ENCODE data around the gene DNAJA2. TPM values are rescaled to one million over a fixed set of nuclear protein-coding genes. Genes with fewer than 3 reads are reported as not detected.

Gene DNAJA2
- total and polyA plus RNA-seq, 2 experiments from 2014 or later, result 73.3 to 89.4 TPM

DNA sequence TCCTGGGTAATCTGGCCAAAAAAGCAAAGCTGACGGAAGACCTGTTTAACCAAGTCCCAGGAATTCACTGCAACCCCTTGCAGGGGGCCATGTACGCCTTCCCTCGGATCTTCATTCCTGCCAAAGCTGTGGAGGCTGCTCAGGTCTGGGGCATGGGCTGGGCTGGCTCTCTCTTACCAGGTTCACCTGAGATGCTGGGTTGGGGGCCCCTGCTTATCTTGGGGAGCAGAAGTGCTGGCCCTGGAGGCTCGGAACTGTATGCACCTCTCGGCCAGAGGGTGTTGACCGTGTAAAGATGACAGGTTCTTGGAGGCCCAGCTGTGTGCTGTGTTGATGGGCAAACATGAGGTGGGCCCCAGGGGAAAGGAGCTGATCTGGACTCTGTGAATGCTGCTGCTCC is 49.1 kb downstream of the DNAJA2 start:
- Histone ChIP-seq H3K79me2 (ENCODE audit: insufficient read depth) (no peaks in the 10 kb centered on the region), H4K20me1 (ENCODE audit: insufficient read depth) (no peaks in the 10 kb centered on the region), H3K27ac (no peak overlapping the region), H3F3A (ENCODE audit: insufficient read depth) (no peaks in the 10 kb centered on the region), H3K27me3 (replicated peaks; ENCODE audit: insufficient read depth) (no peaks in the 10 kb centered on the region), H3K4me1 (ENCODE audit: insufficient read depth) (no peaks in the 10 kb centered on the region), H3K4me3 (no peak overlapping the region), H3K4me2 (ENCODE audit: unreplicated experiment) (no peak overlapping the region), H3K9me2 (ENCODE audit: insufficient read depth) (no peaks in the 10 kb centered on the region), H2AFZ (no peak overlapping the region), H3K36me3 (ENCODE audit: low read depth) (peaks cover 25% of the 10 kb centered on the region; the same call in 1 of the 2 replicates), H3K9ac (no peak overlapping the region), H3K9me3 (ENCODE audit: low read depth) (no peaks in the 10 kb centered on the region)
- no peak for DNase-seq
- in situ Hi-C loops (cut with MboI), result no loop called here
- TF ChIP-seq EZH2phosphoT487 (IDR thresholded peaks at IDR 0.05; ENCODE audit: insufficient read depth, low read depth) (no peak), EZH2 (IDR thresholded peaks at IDR 0.05; ENCODE audit: insufficient read depth, poor library complexity, severe bottlenecking) (no peak)
- 91 to 93% methylated on average over 6 of the region's 6 CpGs for WGBS, 2 experiments (ENCODE audit: low coverage in 1 of 2, low lambda C conversion rate in 2 of 2, missing lambda C conversion rate in 2 of 2)

DNA sequence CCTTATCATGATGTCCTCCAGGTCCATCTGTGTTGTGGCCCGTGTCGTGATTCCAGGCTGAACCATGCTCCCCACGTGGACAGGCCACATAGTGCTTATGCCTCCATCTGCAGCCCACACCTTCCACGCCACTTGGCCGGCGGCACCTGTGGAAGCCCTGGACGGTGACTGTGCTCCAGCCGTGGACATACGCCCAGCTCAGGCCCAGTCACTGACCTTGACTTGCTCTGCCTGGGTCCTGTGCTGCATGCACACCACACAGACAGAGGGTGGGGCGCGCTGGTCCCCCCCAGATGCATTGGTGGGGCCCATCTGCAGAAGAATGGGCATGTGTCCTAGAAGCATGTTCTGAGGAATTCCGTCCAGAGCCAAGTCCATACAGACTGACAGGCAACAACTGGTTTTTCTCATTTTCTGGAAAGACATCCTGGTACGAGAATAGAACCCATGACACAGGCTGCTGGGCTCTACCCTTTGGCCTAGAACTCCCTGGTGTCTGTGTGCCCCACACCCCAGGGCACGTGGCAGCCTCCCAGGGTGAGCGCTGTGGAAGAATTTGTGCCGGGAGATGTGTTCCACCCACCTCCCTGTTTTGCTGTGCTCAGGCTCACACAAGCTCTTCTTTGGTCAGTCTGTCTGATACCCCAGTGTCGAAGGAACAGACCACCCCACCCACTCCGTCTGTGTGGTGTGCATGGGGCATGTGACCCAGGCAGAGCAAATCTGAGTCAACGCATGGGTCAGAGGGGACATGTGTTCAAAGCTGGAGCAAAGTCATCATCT is 49.8 kb downstream of the DNAJA2 start:
- Histone ChIP-seq H3K9me2 (ENCODE audit: insufficient read depth) (no peaks in the 10 kb centered on the region), H3K4me3 (no peak overlapping the region), H3K4me2 (ENCODE audit: unreplicated experiment) (no peak overlapping the region), H3K4me1 (ENCODE audit: insufficient read depth) (no peaks in the 10 kb centered on the region), H4K20me1 (ENCODE audit: insufficient read depth) (no peaks in the 10 kb centered on the region), H3K9me3 (ENCODE audit: low read depth) (no peaks in the 10 kb centered on the region), H2AFZ (no peak overlapping the region), H3K79me2 (ENCODE audit: insufficient read depth) (no peaks in the 10 kb centered on the region), H3K9ac (no peak overlapping the region), H3K27ac (no peak overlapping the region), H3K27me3 (replicated peaks; ENCODE audit: insufficient read depth) (no peaks in the 10 kb centered on the region), H3K36me3 (ENCODE audit: low read depth) (peaks cover 21% of the 10 kb centered on the region; the same call in 1 of the 2 replicates), H3F3A (ENCODE audit: insufficient read depth) (no peaks in the 10 kb centered on the region)
- TF ChIP-seq EZH2 (IDR thresholded peaks at IDR 0.05; ENCODE audit: insufficient read depth, poor library complexity, severe bottlenecking) (no peak), EZH2phosphoT487 (IDR thresholded peaks at IDR 0.05; ENCODE audit: insufficient read depth, low read depth) (no peak)
- in situ Hi-C loops (cut with MboI), result no loop called here
- 81% methylated on average over 19 of the region's 19 CpGs for WGBS, 2 experiments (ENCODE audit: low coverage in 1 of 2, low lambda C conversion rate in 2 of 2, missing lambda C conversion rate in 2 of 2)
- DNase-seq, result peak; percentile 11

DNA sequence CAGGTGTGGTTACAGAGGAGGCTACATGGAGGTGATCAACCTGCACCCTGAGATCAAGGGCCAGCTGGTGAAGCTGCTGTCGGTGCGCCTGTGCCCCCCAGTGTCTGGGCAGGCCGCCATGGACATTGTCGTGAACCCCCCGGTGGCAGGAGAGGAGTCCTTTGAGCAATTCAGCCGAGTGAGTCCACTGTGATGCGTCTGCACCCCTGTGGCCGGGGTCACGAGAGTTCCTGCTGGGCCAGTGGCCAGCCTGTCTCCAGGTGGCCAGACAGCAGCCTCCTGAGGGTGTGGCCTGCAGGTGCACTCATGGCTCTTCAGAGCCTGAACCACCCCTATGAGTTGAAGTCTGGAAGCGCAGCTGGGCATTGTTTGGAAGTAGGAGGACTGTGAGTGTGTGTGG is 51.2 kb downstream of the DNAJA2 start:
- Histone ChIP-seq H3K27me3 (replicated peaks; ENCODE audit: insufficient read depth) (no peaks in the 10 kb centered on the region), H3K27ac (no peak overlapping the region), H4K20me1 (ENCODE audit: insufficient read depth) (no peaks in the 10 kb centered on the region), H3K9me3 (ENCODE audit: low read depth) (no peaks in the 10 kb centered on the region), H3K79me2 (ENCODE audit: insufficient read depth) (no peaks in the 10 kb centered on the region), H2AFZ (no peak overlapping the region), H3K36me3 (ENCODE audit: low read depth) (peaks cover 21% of the 10 kb centered on the region; the same call in 1 of the 2 replicates), H3K4me3 (no peak overlapping the region), H3F3A (ENCODE audit: insufficient read depth) (no peaks in the 10 kb centered on the region), H3K9me2 (ENCODE audit: insufficient read depth) (no peaks in the 10 kb centered on the region), H3K4me2 (ENCODE audit: unreplicated experiment) (no peak overlapping the region), H3K4me1 (ENCODE audit: insufficient read depth) (no peaks in the 10 kb centered on the region), H3K9ac (no peak overlapping the region)
- WGBS, 2 experiments (ENCODE audit: low coverage in 1 of 2, low lambda C conversion rate in 2 of 2, missing lambda C conversion rate in 2 of 2), result 95 to 97% methylated on average over 10 of the region's 10 CpGs
- DNase-seq, result no peak
- in situ Hi-C loops (cut with MboI), result no loop called here
- TF ChIP-seq EZH2 (IDR thresholded peaks at IDR 0.05; ENCODE audit: insufficient read depth, poor library complexity, severe bottlenecking) (no peak), EZH2phosphoT487 (IDR thresholded peaks at IDR 0.05; ENCODE audit: insufficient read depth, low read depth) (no peak)

DNA sequence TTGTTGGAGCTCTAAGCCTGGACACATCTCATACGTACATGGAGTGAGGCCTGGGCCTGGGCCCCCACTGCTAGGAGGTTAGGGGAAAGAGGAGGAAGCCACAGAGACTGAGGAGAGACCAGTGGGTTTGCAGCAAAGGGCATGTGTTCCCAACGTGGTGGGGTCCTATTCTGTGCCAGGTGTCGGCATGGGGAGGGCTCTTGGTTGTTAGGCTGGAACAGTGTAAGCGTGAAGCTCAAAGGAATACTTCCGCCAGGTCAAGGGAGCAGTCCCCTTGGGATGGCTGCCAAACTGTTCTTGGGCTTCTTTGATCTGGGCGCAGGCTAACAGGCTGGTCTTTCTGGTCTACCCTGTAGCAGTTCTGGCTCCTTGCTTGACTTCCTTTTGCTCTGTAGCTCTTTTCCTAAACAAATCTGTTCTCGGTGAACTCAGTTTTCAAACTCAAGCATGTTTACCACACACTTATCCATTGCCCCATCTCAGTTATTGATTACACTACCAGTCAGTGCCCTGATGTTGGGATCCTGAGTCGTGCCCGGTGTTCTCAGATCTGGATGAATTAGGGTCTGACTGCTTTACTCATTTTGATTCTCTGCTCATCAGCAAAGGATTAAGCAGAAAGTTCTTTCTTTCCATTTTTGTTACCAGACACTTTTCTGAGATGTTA is 52.9 kb downstream of the DNAJA2 start:
- H2AFZ ChIP-seq, result no peak overlapping the region
- 79 to 83% methylated on average over 9 of the region's 9 CpGs for WGBS, 2 experiments (ENCODE audit: low coverage in 1 of 2, low lambda C conversion rate in 2 of 2, missing lambda C conversion rate in 2 of 2)
- H3K4me2 ChIP-seq (ENCODE audit: unreplicated experiment), result no peak overlapping the region
- H3K36me3 ChIP-seq (ENCODE audit: low read depth), result peaks cover 21% of the 10 kb centered on the region; the same call in 1 of the 2 replicates
- no peak for TF ChIP-seq EZH2phosphoT487 (IDR thresholded peaks at IDR 0.05; ENCODE audit: insufficient read depth, low read depth)
- no peak for TF ChIP-seq EZH2 (IDR thresholded peaks at IDR 0.05; ENCODE audit: insufficient read depth, poor library complexity, severe bottlenecking)
- no peaks in the 10 kb centered on the region for H3F3A ChIP-seq (ENCODE audit: insufficient read depth)
- H3K9ac ChIP-seq, result no peak overlapping the region
- no peaks in the 10 kb centered on the region for H3K4me1 ChIP-seq (ENCODE audit: insufficient read depth)
- no peak overlapping the region for H3K4me3 ChIP-seq
- DNase-seq, result no peak
- no peaks in the 10 kb centered on the region for H3K9me3 ChIP-seq (ENCODE audit: low read depth)
- no peaks in the 10 kb centered on the region for H3K79me2 ChIP-seq (ENCODE audit: insufficient read depth)
- no peaks in the 10 kb centered on the region for H3K27me3 ChIP-seq (replicated peaks; ENCODE audit: insufficient read depth)
- in situ Hi-C loops (cut with MboI), result no loop called here
- no peaks in the 10 kb centered on the region for H3K9me2 ChIP-seq (ENCODE audit: insufficient read depth)
- H3K27ac ChIP-seq, result no peak overlapping the region
- H4K20me1 ChIP-seq (ENCODE audit: insufficient read depth), result no peaks in the 10 kb centered on the region
